Mammary epithelial cell (primary cell): ENCODE data around the gene PTRH1.

Experiments
- EZH2 ChIP-seq: IDR thresholded peaks from 2 replicates; pipeline ENCODE4 v1.6.1; 2012; ENCODE audit warnings: low read length, inconsistent platforms, borderline replicate concordance
- TF ChIP-seq, protein P1 (sequence below), 2 donors: IDR thresholded peaks in 1 of 2; conservative IDR thresholded peaks in 1 of 2; 2 replicates each; pipeline ENCODE4 v1.5.1; 2011 to 2012; ENCODE audit warnings: inconsistent platforms in 2 of 2, low read length in 2 of 2, mild to moderate bottlenecking in 2 of 2, control low read depth in 1 of 2, low read depth in 1 of 2; ENCODE audit not compliant: insufficient read depth in 1 of 2; ENCODE audit errors: extremely low read depth in 1 of 2

DNA sequence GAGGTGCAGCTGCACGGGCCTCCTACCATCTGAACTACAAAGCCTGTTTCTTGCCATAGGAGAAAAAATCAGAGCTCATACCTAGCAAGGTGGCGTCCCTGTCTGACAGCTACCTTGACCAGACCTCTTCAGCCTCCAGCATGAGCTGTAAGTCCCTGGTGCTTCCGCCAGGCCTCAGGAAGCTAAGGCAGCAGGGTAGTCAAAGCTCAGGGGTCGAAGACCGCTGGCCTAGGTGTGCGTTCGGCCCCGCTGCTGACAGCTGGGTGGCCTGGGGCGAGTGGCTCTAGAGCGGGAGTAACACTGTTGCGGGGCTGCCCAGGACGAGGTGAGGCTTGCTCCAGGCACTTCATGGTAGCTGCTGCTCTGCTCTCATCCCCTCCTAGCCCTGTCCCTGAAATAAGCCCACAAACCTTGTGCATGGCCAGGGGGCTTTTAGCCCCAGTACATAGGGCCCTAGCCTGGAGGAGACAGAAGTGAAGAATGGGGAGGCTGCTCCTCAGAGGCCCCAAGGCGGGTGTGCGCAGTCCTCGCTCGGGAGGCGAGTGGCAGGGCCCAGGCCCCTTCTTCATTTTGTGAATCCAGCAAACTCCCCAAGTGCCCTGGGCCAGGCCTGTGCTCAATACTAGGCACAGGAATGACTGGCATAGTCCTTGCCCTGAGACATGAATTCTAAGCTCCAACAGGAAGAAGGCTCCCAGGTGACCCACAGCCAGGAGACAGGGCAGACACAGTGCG, 14.2 kb upstream of the PTRH1 start:
- TF ChIP-seq, protein P1, sequence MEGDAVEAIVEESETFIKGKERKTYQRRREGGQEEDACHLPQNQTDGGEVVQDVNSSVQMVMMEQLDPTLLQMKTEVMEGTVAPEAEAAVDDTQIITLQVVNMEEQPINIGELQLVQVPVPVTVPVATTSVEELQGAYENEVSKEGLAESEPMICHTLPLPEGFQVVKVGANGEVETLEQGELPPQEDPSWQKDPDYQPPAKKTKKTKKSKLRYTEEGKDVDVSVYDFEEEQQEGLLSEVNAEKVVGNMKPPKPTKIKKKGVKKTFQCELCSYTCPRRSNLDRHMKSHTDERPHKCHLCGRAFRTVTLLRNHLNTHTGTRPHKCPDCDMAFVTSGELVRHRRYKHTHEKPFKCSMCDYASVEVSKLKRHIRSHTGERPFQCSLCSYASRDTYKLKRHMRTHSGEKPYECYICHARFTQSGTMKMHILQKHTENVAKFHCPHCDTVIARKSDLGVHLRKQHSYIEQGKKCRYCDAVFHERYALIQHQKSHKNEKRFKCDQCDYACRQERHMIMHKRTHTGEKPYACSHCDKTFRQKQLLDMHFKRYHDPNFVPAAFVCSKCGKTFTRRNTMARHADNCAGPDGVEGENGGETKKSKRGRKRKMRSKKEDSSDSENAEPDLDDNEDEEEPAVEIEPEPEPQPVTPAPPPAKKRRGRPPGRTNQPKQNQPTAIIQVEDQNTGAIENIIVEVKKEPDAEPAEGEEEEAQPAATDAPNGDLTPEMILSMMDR (conservative IDR thresholded peaks at IDR 0.05 in 1 of 2, IDR thresholded peaks at IDR 0.05 in 1 of 2; ENCODE audit: extremely low read depth in 1 of 2, insufficient read depth in 1 of 2, low read depth in 1 of 2, low read length in 2 of 2), result no peak
- TF ChIP-seq EZH2, result no peak
